Mesenchymal stem cell (in vitro differentiated cells and primary cell): Measurements from ENCODE around the gene TOR4A.

ENCODE experiments used
- DNase-seq: peaks from one replicate; pipeline ENCODE4 v3.0.0-alpha.2; 2013
- H2AFZ ChIP-seq: one replicate; pipeline ENCODE4 v1.6.1; 2013; ENCODE audit warnings: low read depth, mild to moderate bottlenecking, control low read depth, inconsistent platforms, low read length, moderate library complexity
- H2AK5ac ChIP-seq: 2 replicates; pipeline ENCODE4 v1.6.1; 2013; ENCODE audit warnings: low read length, moderate library complexity, mild to moderate bottlenecking, inconsistent platforms; ENCODE audit not compliant: severe bottlenecking
- H2BK120ac ChIP-seq: one replicate; pipeline ENCODE4 v1.6.1; 2013; ENCODE audit warnings: low read depth, mild to moderate bottlenecking, inconsistent platforms, low read length, moderate library complexity
- H2BK12ac ChIP-seq, 2 experiments: one replicate each; pipeline ENCODE4 v1.6.1; 2013; ENCODE audit warnings: inconsistent platforms in 2 of 2, low read length in 2 of 2, mild to moderate bottlenecking in 2 of 2, moderate library complexity in 2 of 2, control low read depth in 1 of 2
- H2BK15ac ChIP-seq: one replicate; pipeline ENCODE4 v1.6.1; 2013; ENCODE audit warnings: mild to moderate bottlenecking, low read depth, inconsistent platforms; ENCODE audit not compliant: poor library complexity, severe bottlenecking
- H2BK5ac ChIP-seq: 2 replicates; pipeline ENCODE4 v1.6.1; 2013; ENCODE audit warnings: low read depth, mild to moderate bottlenecking, low read length, control low read depth, inconsistent platforms; ENCODE audit not compliant: poor library complexity, severe bottlenecking
- H3K14ac ChIP-seq, 2 experiments: one replicate each; pipeline ENCODE4 v1.6.1; 2013; ENCODE audit warnings: inconsistent platforms in 2 of 2, low read length in 2 of 2, control low read depth in 1 of 2, mild to moderate bottlenecking in 1 of 2, moderate library complexity in 1 of 2
- H3K18ac ChIP-seq, 2 experiments: one replicate each; pipeline ENCODE4 v1.6.1; 2013; ENCODE audit warnings: inconsistent platforms in 2 of 2, low read length in 2 of 2, control low read depth in 1 of 2, low read depth in 1 of 2, mild to moderate bottlenecking in 1 of 2
- H3K23ac ChIP-seq, 2 experiments: one replicate each; pipeline ENCODE4 v1.6.1; 2013; ENCODE audit warnings: inconsistent platforms in 2 of 2, low read length in 2 of 2, mild to moderate bottlenecking in 2 of 2, moderate library complexity in 2 of 2, control low read depth in 1 of 2
- H3K27ac ChIP-seq: 2 replicates; pipeline ENCODE4 v1.5.1; 2013; ENCODE audit warnings: mild to moderate bottlenecking, moderate library complexity, low read length, control low read depth, inconsistent platforms; ENCODE audit not compliant: poor library complexity, severe bottlenecking
- H3K27me3 ChIP-seq, 2 experiments: 2 replicates each; pipeline versions ENCODE4 v1.6.1 to v1.7.0; 2013; ENCODE audit warnings: low read length in 2 of 2, mild to moderate bottlenecking in 2 of 2, moderate library complexity in 2 of 2, control low read depth in 1 of 2, inconsistent platforms in 1 of 2; ENCODE audit not compliant: control insufficient read depth in 1 of 2, insufficient read depth in 1 of 2
- H3K36me3 ChIP-seq, 2 experiments: 2 replicates each; pipeline versions ENCODE4 v1.6.1 to v1.7.0; 2013; ENCODE audit warnings: low read length in 2 of 2, control low read depth in 1 of 2, inconsistent platforms in 1 of 2, low read depth in 1 of 2, mild to moderate bottlenecking in 1 of 2; ENCODE audit not compliant: insufficient read depth in 2 of 2, control insufficient read depth in 1 of 2
- H3K4ac ChIP-seq, 2 experiments: one replicate each; pipeline ENCODE4 v1.6.1; 2013; ENCODE audit warnings: inconsistent platforms in 2 of 2, low read length in 2 of 2, mild to moderate bottlenecking in 2 of 2, moderate library complexity in 2 of 2, control low read depth in 1 of 2, low read depth in 1 of 2
- H3K4me1 ChIP-seq: 2 replicates; pipeline ENCODE4 v1.6.1; 2013; ENCODE audit warnings: low read depth, low read length, control low read depth; ENCODE audit not compliant: control insufficient read depth, insufficient read depth
- H3K4me2 ChIP-seq: 2 replicates; pipeline ENCODE4 v1.6.1; 2013; ENCODE audit warnings: low read length, mild to moderate bottlenecking, inconsistent platforms; ENCODE audit not compliant: poor library complexity, severe bottlenecking
- H3K4me3 ChIP-seq, 2 experiments: 2 replicates each; pipeline versions ENCODE4 v1.5.1 to v1.7.0; 2013; ENCODE audit warnings: low read length in 2 of 2, mild to moderate bottlenecking in 2 of 2, control low read depth in 1 of 2, low read depth in 1 of 2; ENCODE audit not compliant: insufficient read depth in 1 of 2
- H3K79me1 ChIP-seq: replicated peaks from 2 replicates; pipeline ENCODE4 v1.6.1; 2013; ENCODE audit warnings: mild to moderate bottlenecking, control low read depth, low read length, inconsistent platforms; ENCODE audit not compliant: poor library complexity, severe bottlenecking
- H3K9ac ChIP-seq: 2 replicates; pipeline ENCODE4 v1.7.0; 2013; ENCODE audit warnings: mild to moderate bottlenecking, low read length, moderate library complexity
- H3K9me3 ChIP-seq: 2 replicates; pipeline ENCODE4 v1.7.0; 2013; ENCODE audit warnings: mild to moderate bottlenecking, low read length; ENCODE audit not compliant: control insufficient read depth
- H4K8ac ChIP-seq: one replicate; pipeline ENCODE4 v1.6.1; 2013; ENCODE audit warnings: inconsistent platforms, mild to moderate bottlenecking, low read length, moderate library complexity
- H4K91ac ChIP-seq: one replicate; pipeline ENCODE4 v1.6.1; 2013; ENCODE audit warnings: mild to moderate bottlenecking, low read length, inconsistent platforms
- WGBS: methylation state at CpG from one replicate; pipeline ENCODE4 v1.1.7; 2013; ENCODE audit warnings: mixed read lengths; 5-methylcytosine and 5-hydroxymethylcytosine counted together

The TOR4A gene

DNA sequence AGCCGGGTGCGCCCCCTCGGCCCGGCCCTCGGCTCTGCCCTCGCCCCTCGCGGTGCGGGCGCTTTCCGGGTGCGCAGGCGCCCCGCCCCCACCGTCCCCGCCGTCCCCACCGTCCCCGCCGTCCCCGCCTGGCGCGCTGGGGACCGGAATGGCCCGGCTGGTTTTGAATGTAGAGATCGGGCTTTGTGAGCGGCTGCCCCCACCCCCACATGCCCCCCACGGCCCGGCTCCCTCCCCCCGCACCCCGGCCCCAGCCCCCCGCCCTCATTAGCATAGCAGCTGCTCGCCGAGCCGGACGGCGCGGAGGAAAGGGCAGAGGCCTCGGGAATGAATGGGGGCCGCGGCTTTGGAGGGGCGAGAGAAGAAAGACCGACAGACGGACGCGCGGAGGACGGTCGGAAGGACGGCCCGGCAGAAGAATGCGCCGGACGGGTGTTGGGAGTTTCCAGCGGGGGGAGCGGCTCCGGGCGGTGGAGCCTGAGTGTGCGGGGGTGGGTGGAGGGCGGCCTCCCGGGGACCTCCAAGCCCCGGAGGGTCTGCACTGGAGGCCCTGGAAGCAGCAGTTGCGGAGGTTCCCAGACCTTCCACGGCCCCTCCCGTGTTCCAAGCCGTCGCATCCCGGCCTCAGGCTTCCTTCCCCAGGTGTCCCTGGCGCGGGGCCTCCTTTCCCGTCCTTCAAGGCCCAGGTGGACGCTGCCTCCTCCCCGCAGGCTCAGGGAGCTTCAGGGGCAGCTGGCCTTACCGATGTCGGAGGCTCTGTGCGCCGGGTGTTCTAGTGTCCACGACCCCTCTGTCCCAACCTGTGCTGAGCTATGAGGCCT lies 18.5 kb downstream of the TOR4A start:
- peaks cover 62 to 76% of the 10 kb centered on the region in 2 experiments for H3K27me3 ChIP-seq
- peak overlapping the region; percentile 21 for H4K91ac ChIP-seq
- H3K23ac ChIP-seq = peak overlapping the region in 1 of 2 experiments; percentile 43
- H3K4me3 ChIP-seq = peak overlapping the region in 1 of 2 experiments; percentile 48
- H3K9ac ChIP-seq = no peak overlapping the region
- H3K79me1 ChIP-seq = no peaks in the 10 kb centered on the region
- peak overlapping the region; percentile 95 for H2BK15ac ChIP-seq
- H3K4me2 ChIP-seq = peak overlapping the region; percentile 71
- peak overlapping the region; percentile 82 for H2BK120ac ChIP-seq
- no peak overlapping the region for H3K27ac ChIP-seq
- DNase-seq = no peak
- H3K18ac ChIP-seq = peak overlapping the region in 1 of 2 experiments; percentile 44
- H2AK5ac ChIP-seq = no peak overlapping the region
- H3K14ac ChIP-seq = peak overlapping the region in 1 of 2 experiments; percentile 51
- peaks cover 26% of the 10 kb centered on the region for H3K4me1 ChIP-seq
- peaks cover 0 to 4% of the 10 kb centered on the region in 2 experiments for H3K36me3 ChIP-seq
- peak overlapping the region; percentile 29 for H2AFZ ChIP-seq
- H2BK12ac ChIP-seq = peak overlapping the region in 1 of 2 experiments; percentile 3
- peak overlapping the region in 1 of 2 experiments; percentile 66 for H3K4ac ChIP-seq
- H3K9me3 ChIP-seq = peaks cover 4% of the 10 kb centered on the region
- peak overlapping the region; percentile 30 for H4K8ac ChIP-seq
- 14% methylated on average over 32 of the region's 78 CpGs for WGBS
- H2BK5ac ChIP-seq = no peak overlapping the region

DNA sequence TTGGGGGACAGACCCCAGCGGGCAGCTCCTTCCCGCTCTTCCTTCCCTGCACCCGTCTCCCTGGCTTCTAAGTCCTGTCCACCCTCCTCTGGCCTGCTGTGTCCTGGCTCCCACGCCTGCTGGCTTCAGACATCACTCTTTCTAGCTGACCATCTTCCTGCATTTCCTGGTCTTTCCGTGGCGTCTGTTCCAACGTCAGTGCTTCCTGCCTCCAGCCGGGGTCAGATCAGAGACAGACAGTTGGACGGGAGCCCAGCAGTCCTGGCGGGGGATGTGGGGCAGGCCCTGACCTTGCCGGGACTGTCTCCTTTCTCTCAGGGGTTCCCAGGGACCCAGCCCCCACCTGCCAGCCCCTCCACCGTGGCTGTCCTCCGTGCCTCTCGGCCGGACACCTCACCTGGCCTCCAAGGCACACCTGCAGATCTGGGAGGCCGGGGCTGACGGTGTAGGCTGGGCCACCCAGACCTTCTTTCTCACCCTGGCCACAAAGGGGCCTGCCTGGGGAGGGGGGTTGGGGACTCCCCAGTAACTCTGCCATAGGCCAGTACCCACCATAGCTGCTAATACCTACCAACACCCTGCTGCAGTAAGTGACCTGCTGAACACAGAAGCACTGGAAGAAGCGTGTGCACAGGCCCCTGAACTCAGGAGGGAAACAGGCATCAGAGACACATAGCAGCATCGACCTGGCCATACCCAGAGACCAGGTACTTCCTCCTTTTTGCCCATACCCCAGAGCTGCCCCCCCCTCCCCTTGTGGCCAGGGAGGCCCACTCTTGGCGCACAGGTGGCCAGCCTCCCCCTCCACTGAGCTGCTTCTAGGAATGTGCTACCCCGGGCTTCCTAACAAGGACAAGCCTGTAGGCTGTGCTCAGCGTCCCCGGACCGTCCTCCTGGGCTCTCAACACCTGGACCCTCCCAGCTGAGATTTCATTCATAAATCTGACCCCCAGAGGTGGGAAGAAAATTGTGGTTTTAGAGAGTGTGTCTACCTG lies 19.4 kb downstream of the TOR4A start:
- Histone ChIP-seq H3K79me1 (no peaks in the 10 kb centered on the region), H3K23ac (no peak overlapping the region), H2BK12ac (peak overlapping the region in 1 of 2 experiments; percentile 3), H2AFZ (peak overlapping the region; percentile 29), H3K4me3 (no peak overlapping the region), H2BK15ac (peak overlapping the region; percentile 95), H3K14ac (no peak overlapping the region), H2BK5ac (no peak overlapping the region), H2BK120ac (no peak overlapping the region), H3K18ac (peak overlapping the region in 1 of 2 experiments; percentile 22), H3K4me1 (peaks cover 34% of the 10 kb centered on the region), H3K9ac (no peak overlapping the region), H3K9me3 (peaks cover 4% of the 10 kb centered on the region), H4K91ac (peak overlapping the region; percentile 40), H3K27ac (no peak overlapping the region), H3K27me3 (peaks cover 62 to 81% of the 10 kb centered on the region in 2 experiments), H3K36me3 (peaks cover 0 to 4% of the 10 kb centered on the region in 2 experiments), H4K8ac (peak overlapping the region; percentile 30), H3K4me2 (no peak overlapping the region), H2AK5ac (no peak overlapping the region), H3K4ac (peak overlapping the region in 1 of 2 experiments; percentile 66)
- 52% methylated on average over 22 of the region's 24 CpGs for WGBS
- DNase-seq = peak; percentile 87

DNA sequence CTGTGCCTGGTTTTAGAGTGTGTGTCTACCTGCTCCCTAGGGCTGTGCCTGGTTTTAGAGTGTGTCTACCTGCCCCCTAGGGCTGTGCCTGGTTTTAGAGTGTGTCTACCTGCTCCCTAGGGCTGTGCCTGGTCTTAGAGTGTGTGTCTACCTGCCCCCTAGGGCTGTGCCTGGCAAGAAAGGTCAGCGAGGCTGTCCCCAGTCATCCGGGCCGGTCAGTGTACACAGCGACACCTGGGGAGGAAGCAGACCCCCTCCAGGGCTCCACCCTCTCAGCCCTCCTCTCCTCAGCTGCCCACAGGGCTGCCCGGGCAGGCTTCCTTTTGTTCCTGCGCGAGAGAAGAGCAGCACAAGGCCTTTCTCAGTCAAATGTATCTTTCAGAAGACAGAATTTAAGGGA lies 20.4 kb downstream of the TOR4A start:
- Histone ChIP-seq H4K8ac (no peak overlapping the region), H3K27me3 (peaks cover 60 to 84% of the 10 kb centered on the region in 2 experiments), H3K4me3 (no peak overlapping the region), H3K4me2 (no peak overlapping the region), H3K27ac (no peak overlapping the region), H3K23ac (no peak overlapping the region), H2BK120ac (no peak overlapping the region), H2AFZ (no peak overlapping the region), H3K79me1 (no peaks in the 10 kb centered on the region), H4K91ac (no peak overlapping the region), H3K18ac (no peak overlapping the region), H3K4ac (no peak overlapping the region), H2BK12ac (peak overlapping the region in 1 of 2 experiments; percentile 16), H3K14ac (no peak overlapping the region), H2AK5ac (no peak overlapping the region), H3K36me3 (peaks cover 0 to 3% of the 10 kb centered on the region in 2 experiments), H3K9me3 (peaks cover 4% of the 10 kb centered on the region), H3K4me1 (peaks cover 41% of the 10 kb centered on the region), H2BK5ac (no peak overlapping the region), H3K9ac (no peak overlapping the region), H2BK15ac (no peak overlapping the region)
- 75% methylated on average over 7 of the region's 7 CpGs for WGBS
- DNase-seq = no peak
